Fibroblast of pulmonary artery (primary cell): ENCODE data around the gene EMP1.

ENCODE experiments used
- DNase-seq: peaks from one replicate; pipeline ENCODE4 v3.0.0-alpha.2; 2010; ENCODE audit warnings: low read depth
- H3K4me3 ChIP-seq: replicated peaks from 2 replicates; pipeline ENCODE4 v1.5.1; 2011; ENCODE audit warnings: low read depth, mild to moderate bottlenecking, control low read depth, low read length, moderate library complexity
- TF ChIP-seq, protein P1 (sequence below): IDR thresholded peaks from 2 replicates; pipeline ENCODE4 v1.5.1; 2011; ENCODE audit warnings: mild to moderate bottlenecking, control low read depth, low read length, inconsistent platforms; ENCODE audit errors: missing control alignments

The EMP1 gene

DNA sequence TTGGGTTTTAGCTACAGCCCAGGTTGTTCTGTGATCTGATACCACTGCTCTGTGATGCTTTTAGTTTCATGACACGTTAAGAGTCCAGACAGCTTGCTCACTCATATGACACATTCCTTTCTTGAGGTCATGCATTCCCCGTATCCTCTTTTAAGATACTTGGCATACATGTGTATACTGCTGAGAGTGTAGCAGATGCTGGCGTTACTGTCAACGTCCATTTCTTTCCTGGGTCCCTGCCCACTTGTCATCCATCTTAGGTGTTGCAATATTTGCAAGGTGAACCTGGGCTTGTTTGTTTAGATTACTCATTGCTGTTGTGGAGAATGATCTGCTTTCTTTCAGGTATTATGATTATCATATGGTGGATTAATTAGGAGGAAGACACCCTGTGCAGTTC, 9.1 kb upstream of the EMP1 start:
- TF ChIP-seq, protein P1, sequence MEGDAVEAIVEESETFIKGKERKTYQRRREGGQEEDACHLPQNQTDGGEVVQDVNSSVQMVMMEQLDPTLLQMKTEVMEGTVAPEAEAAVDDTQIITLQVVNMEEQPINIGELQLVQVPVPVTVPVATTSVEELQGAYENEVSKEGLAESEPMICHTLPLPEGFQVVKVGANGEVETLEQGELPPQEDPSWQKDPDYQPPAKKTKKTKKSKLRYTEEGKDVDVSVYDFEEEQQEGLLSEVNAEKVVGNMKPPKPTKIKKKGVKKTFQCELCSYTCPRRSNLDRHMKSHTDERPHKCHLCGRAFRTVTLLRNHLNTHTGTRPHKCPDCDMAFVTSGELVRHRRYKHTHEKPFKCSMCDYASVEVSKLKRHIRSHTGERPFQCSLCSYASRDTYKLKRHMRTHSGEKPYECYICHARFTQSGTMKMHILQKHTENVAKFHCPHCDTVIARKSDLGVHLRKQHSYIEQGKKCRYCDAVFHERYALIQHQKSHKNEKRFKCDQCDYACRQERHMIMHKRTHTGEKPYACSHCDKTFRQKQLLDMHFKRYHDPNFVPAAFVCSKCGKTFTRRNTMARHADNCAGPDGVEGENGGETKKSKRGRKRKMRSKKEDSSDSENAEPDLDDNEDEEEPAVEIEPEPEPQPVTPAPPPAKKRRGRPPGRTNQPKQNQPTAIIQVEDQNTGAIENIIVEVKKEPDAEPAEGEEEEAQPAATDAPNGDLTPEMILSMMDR = no peak
- no peak for DNase-seq
- no peak overlapping the region for H3K4me3 ChIP-seq

DNA sequence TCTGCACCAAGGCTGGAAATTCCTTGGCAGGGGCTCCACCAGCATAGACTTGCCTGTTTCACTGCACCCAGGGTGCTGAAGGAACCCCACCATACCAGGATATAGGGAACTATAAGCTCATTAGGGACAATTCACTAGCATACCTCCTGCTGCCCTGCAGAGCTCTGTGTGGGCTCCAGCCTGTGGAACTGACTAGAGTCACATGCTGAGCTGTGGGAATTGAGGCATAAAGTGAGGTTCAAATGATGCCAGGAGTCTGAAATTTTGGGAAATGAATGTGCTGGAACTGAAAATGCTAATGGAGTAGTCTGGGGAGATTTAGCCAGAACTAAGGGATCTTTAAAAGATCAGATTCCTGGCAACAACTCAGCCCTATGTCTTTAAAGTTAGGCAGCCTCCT, 7.3 kb upstream of the EMP1 start:
- no peak overlapping the region for H3K4me3 ChIP-seq
- DNase-seq = no peak
- TF ChIP-seq, protein P1 = no peak

DNA sequence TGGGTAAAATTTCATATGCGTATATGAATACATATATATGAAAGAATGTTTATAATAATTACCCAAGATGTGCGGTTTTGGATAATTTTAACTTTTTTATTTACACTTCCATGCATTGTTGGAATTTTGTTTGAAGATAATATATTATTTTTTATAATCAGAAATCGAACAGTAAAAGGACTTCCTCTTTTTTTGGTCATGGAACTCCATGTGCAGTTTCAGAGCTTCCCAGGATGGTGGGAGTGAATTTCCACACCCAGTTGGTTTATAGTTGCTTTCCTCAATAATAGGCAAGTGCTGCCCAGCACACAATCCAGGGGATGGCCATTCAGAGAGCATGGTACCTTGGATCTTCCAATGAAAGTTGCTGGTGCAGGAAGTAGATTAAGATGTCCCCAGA, 6.3 kb upstream of the EMP1 start:
- no peak for DNase-seq
- TF ChIP-seq, protein P1 = no peak
- no peak overlapping the region for H3K4me3 ChIP-seq

DNA sequence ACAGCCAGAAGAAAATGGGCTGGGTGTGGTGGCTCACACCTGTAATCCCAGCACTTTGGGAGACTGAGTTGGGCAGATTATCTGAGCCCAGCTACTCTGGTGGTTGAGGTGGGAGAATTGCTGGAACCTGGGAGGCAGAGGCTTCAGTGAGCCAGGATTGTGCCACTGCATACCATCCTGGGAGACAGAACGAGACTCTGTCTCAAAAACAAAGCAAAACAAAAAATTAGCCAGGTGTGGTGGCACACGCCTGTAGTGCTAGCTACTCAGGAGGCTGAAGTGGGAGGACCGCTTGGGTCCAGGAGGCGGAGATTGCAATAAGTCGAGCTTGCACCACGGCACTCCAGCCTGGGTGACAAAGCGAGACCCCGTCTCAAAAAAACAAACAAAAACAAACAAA, 3.8 kb upstream of the EMP1 start:
- H3K4me3 ChIP-seq = no peak overlapping the region
- DNase-seq = no peak
- TF ChIP-seq, protein P1 = no peak

DNA sequence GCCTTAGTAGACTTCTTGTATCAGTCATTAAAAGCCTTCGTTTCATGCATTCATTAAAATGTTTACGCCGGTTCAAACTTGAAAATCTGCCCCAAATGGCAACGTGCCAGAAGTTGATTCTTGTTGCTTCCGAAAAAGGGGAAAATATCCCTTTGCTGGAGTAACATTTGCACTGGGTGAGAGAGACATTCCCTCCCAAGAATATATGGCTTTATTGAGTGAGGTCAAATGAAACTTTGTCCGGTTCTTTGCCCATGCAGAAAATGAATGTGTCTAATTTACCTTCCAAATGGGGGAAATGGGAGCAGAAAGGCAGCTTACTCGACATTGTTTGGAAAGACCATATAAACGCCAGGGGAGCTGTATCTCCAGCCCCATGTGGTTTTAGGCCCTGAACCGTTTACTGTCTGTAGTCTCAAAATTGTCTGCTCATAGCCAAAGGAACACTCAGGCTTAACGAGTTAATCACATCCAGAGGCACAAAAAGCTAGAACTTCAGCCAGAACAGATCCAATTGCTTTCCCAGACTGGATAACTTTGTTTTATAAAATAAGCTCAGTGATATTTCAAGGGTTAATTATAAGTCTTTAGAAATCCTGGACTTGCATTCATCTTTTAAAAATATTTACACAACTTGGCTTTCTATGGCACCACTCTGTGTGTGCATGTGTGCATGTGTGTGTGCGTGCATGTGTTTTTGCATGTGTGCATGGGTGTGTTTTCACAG, 2.9 kb upstream of the EMP1 start:
- TF ChIP-seq, protein P1 = no peak
- no peak overlapping the region for H3K4me3 ChIP-seq

DNA sequence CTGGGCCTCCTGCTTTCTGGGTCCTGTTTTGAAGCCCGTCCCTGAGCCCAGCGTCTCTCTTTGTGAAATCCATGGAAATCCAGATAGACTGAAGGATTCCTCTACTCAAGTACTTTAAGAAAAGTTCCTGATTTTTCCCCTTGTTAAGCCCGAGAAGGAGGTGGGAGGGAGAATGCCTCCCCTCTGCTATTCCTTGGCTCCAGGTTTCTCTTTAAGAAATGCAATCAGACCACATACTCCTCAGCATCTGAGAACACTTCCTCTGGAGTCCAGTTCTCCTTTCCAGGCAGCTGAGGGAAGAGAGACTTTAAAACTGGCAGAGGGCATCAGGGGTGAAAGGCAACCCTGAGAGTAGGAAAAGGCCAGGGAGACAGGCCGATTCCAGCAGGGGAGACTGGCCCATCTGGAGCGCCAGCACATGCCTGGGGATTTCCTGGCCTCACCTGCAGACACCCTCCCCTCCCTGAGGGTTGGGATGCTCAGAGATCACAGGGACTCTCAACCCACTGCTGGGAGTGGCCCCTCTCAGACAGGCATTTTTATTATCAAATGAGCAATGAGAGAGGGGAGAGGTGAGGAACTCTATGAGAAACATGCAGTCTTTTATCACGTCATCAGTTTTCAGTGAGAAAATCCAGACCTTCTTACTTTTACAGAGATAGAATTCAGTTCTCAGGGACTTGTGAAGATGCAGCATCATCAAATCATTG, 2.0 kb upstream of the EMP1 start:
- no peak overlapping the region for H3K4me3 ChIP-seq
- TF ChIP-seq, protein P1 = no peak
- no peak for DNase-seq

More for the DNA sequence above, 2.9 kb upstream of the EMP1 start:
- DNase-seq = no peak
